ENCODE measurements around the gene KLHL29.

DNA sequence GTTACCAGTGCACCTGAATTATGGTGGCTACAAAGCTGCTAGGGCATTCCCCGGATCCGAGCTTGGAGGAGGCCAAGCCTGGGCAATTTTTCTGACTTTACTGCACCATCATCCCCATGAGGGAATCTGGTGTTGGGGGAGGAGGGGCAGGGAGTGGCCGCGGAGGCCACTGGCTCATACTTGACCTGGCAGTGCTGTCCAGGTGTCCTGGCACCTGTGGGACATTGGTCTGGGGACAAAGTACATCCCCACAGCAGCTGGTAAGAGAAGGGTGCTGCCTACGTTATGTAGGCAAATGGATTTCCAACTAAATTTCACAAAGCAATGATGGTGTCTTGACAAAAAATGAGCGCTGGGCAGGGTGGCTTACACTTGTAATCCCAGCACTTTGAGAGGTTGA is 48.3 kb downstream of the KLHL29 start:
- no peak for TF ChIP-seq POLR2A (IDR thresholded peaks at IDR 0.05)
- TF ChIP-seq, protein P1, sequence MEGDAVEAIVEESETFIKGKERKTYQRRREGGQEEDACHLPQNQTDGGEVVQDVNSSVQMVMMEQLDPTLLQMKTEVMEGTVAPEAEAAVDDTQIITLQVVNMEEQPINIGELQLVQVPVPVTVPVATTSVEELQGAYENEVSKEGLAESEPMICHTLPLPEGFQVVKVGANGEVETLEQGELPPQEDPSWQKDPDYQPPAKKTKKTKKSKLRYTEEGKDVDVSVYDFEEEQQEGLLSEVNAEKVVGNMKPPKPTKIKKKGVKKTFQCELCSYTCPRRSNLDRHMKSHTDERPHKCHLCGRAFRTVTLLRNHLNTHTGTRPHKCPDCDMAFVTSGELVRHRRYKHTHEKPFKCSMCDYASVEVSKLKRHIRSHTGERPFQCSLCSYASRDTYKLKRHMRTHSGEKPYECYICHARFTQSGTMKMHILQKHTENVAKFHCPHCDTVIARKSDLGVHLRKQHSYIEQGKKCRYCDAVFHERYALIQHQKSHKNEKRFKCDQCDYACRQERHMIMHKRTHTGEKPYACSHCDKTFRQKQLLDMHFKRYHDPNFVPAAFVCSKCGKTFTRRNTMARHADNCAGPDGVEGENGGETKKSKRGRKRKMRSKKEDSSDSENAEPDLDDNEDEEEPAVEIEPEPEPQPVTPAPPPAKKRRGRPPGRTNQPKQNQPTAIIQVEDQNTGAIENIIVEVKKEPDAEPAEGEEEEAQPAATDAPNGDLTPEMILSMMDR (IDR thresholded peaks at IDR 0.05) = no peak
